ENCODE data around the gene TMEM147.

DNA sequence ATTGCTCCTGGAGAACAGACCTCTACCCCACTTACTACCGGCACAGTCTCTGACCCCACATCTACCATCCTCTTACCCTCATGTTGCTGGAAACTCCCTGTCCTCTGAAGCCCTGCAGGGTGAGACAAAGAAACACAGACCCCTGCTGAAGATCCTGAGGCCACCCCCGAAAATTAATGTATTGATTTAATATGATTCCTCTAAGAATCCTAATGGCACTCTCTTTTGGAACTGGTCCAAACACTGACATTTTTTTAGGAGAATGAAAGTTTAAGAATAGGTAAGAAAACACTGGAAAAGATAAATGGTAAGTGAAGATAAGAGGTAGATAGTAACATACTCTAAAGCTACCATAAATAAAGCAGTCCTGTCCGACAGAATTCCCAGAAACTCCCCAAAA, 37.3 kb upstream of the TMEM147 start:
- TF ChIP-seq, protein P1, sequence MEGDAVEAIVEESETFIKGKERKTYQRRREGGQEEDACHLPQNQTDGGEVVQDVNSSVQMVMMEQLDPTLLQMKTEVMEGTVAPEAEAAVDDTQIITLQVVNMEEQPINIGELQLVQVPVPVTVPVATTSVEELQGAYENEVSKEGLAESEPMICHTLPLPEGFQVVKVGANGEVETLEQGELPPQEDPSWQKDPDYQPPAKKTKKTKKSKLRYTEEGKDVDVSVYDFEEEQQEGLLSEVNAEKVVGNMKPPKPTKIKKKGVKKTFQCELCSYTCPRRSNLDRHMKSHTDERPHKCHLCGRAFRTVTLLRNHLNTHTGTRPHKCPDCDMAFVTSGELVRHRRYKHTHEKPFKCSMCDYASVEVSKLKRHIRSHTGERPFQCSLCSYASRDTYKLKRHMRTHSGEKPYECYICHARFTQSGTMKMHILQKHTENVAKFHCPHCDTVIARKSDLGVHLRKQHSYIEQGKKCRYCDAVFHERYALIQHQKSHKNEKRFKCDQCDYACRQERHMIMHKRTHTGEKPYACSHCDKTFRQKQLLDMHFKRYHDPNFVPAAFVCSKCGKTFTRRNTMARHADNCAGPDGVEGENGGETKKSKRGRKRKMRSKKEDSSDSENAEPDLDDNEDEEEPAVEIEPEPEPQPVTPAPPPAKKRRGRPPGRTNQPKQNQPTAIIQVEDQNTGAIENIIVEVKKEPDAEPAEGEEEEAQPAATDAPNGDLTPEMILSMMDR (IDR thresholded peaks at IDR 0.05), result no peak
- no peak for TF ChIP-seq POLR2A (IDR thresholded peaks at IDR 0.05)

Measured in testis (tissue), 2 donors.